ENCODE results near the gene PRKCA. TPM values are rescaled to one million over a fixed set of nuclear protein-coding genes. Genes with fewer than 3 reads are reported as not detected.

PRKCA gene
- total RNA-seq, 1 donor from 2014 or later: 5.6 TPM

GRCh38 chr17:66677201-66677981, 375.0 kb downstream of the PRKCA start:
- peaks cover 14% of the 10 kb centered on the region for H3K9me3 ChIP-seq (replicated peaks)
- intact Hi-C loops (cut with micrococcal nuclease): no loop called here
- H3K27ac ChIP-seq (replicated peaks): no peak overlapping the region
- DNase-seq: no peak
- peaks cover 7% of the 10 kb centered on the region for H3K36me3 ChIP-seq
- no peaks in the 10 kb centered on the region for H3K27me3 ChIP-seq (ENCODE audit: low read depth)
- no peak overlapping the region for H3K4me3 ChIP-seq
- H3K4me1 ChIP-seq: peaks cover 5% of the 10 kb centered on the region
- TF ChIP-seq CTCF (IDR thresholded peaks at IDR 0.05; ENCODE audit: borderline replicate concordance): no peak

- no peaks in the 10 kb centered on the region for H3K27me3 ChIP-seq (ENCODE audit: low read depth)
- H3K4me3 ChIP-seq: no peak overlapping the region
- no peak overlapping the region for H3K27ac ChIP-seq (replicated peaks)
- H3K36me3 ChIP-seq: peaks cover 7% of the 10 kb centered on the region
- intact Hi-C loops (cut with micrococcal nuclease): no loop called here
- H3K9me3 ChIP-seq (replicated peaks): peaks cover 14% of the 10 kb centered on the region
- no peak for DNase-seq
- H3K4me1 ChIP-seq: peaks cover 9% of the 10 kb centered on the region
- TF ChIP-seq CTCF (IDR thresholded peaks at IDR 0.05; ENCODE audit: borderline replicate concordance): no peak
Measured at GRCh38 chr17:66678061-66678460, 375.6 kb downstream of the PRKCA start.

- H3K4me3 ChIP-seq: no peak overlapping the region
- no peak for TF ChIP-seq CTCF (IDR thresholded peaks at IDR 0.05; ENCODE audit: borderline replicate concordance)
- H3K36me3 ChIP-seq: peaks cover 7% of the 10 kb centered on the region
- H3K9me3 ChIP-seq (replicated peaks): peaks cover 14% of the 10 kb centered on the region
- H3K27ac ChIP-seq (replicated peaks): no peak overlapping the region
- DNase-seq: no peak
- no peaks in the 10 kb centered on the region for H3K27me3 ChIP-seq (ENCODE audit: low read depth)
- peaks cover 6% of the 10 kb centered on the region for H3K4me1 ChIP-seq
- intact Hi-C loops (cut with micrococcal nuclease): no loop called here
Measured at GRCh38 chr17:66678827-66679226, 376.4 kb downstream of the PRKCA start.

GRCh38 chr17:66679631-66680517, 377.5 kb downstream of the PRKCA start:
- no peak overlapping the region for H3K4me3 ChIP-seq
- no peak overlapping the region for H3K27ac ChIP-seq (replicated peaks)
- H3K4me1 ChIP-seq: peaks cover 11% of the 10 kb centered on the region
- H3K9me3 ChIP-seq (replicated peaks): peaks cover 14% of the 10 kb centered on the region
- no peaks in the 10 kb centered on the region for H3K27me3 ChIP-seq (ENCODE audit: low read depth)
- H3K36me3 ChIP-seq: peaks cover 7% of the 10 kb centered on the region
- intact Hi-C loops (cut with micrococcal nuclease): no loop called here
- no peak for DNase-seq
- TF ChIP-seq CTCF (IDR thresholded peaks at IDR 0.05; ENCODE audit: borderline replicate concordance): no peak

- no peak for DNase-seq
- peaks cover 17% of the 10 kb centered on the region for H3K4me1 ChIP-seq
- TF ChIP-seq CTCF (IDR thresholded peaks at IDR 0.05; ENCODE audit: borderline replicate concordance): no peak
- no peak overlapping the region for H3K4me3 ChIP-seq
- H3K27ac ChIP-seq (replicated peaks): no peak overlapping the region
- H3K36me3 ChIP-seq: peaks cover 4% of the 10 kb centered on the region
- intact Hi-C loops (cut with micrococcal nuclease): no loop called here
- no peaks in the 10 kb centered on the region for H3K27me3 ChIP-seq (ENCODE audit: low read depth)
- peaks cover 13% of the 10 kb centered on the region for H3K9me3 ChIP-seq (replicated peaks)
Measured at GRCh38 chr17:66682283-66682682, 379.9 kb downstream of the PRKCA start.
